Activated CD8-positive, alpha-beta memory T cell treated with anti-CD3 and anti-CD28 coated beads, Interleukin-2, amount 50 U/mL, for 4 hours (primary cell): ENCODE results near the gene AGAP1.

ENCODE experiments used
- DNase-seq: peaks from one replicate; pipeline ENCODE4 v3.0.0-alpha.2; 2020

Gene AGAP1

GRCh38 chr2:235492850-235493344 lies 946 bp upstream of the AGAP1 start:
- no peak for DNase-seq

DNA sequence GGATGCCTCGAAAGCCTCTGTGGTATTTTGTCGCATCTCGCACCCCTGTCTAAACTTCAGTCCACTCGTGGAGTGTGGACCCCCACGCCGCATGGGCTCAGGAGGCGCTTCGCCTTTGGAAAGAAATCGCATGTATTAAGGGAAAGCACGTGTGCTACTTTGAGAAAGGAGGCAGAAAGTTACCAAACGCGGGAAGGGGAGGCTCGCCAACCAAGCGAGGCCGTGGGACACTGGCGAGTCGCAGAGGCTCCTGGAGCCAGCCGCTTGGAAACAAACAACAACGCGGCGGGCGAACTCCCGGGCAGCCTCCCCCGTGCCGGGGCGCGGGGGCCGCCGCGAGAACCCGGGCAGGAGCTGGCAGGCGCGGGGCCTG lies 455 bp upstream of the AGAP1 start:
- DNase-seq, result no peak

DNA sequence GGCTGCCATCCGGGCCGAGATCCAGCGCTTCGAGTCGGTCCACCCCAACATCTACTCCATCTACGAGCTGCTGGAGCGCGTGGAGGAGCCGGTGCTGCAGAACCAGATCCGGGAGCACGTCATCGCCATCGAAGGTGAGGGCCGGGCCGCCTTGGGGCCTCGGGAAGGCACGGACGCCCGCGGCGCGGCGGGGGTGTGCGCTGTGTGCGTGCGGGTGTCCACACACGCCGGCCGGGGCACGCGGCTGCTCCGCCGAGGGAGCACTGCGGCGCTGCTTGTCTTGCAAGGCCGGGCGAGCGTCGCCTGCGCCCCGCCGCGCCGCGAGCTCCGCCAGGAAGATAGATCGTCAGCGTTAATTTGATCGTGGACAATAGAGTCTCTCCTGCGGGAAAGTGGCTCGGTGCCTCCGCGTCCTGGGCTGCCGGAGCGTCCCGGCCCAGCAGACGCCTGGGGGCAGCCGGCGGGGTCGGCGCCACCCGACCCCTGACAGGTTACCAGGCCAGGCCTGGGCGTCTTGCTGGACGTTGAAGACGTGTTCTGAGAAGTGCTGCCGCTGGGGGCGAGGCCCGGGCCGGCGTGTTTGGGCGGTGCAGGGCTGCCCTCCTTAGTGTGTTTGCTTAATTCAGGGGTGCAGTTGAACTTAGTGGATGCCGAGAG lies 1.0 kb downstream of the AGAP1 start:
- no peak for DNase-seq

DNA sequence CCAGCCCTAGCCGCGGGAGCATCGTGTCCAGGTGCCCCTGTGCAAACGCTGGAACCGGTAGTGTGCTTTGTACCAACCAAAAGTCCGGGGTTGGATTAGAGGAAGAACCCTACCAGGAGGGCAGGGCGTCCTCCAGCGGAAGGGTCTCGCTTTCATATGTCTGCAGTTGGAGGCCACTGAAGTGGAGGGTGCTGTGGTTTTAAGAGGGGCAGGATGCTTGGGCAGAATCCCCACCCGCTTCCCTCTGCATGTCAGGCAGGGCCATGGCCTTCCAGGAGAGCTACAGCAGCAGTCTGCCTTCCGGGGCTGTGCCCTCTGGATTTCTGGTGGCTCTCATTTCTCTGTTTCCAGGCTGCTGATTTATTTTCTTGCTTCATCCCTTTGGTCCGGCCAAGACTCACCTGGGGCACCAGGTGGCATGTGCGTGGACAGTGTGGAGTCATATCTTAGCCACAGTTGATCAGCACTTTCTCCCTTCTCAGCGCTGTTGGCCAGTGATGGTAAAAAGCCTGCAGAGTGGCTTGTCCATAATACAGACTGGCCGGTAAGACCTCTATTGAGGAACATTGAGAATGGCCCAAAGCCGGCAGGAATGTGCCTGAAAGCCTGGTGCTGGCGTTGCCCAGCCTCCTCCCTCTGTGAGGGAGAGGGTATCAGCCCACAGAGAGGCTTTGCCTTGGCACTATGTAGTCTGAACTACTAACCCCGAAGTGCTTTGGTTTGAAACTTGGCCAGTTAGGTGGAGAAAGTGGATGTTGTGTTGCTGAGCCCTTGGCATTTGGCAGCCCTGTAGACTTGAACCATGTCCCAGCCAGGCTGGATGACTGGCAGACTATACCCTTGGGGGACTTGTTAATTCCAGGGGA lies 1.8 kb downstream of the AGAP1 start:
- no peak for DNase-seq

DNA sequence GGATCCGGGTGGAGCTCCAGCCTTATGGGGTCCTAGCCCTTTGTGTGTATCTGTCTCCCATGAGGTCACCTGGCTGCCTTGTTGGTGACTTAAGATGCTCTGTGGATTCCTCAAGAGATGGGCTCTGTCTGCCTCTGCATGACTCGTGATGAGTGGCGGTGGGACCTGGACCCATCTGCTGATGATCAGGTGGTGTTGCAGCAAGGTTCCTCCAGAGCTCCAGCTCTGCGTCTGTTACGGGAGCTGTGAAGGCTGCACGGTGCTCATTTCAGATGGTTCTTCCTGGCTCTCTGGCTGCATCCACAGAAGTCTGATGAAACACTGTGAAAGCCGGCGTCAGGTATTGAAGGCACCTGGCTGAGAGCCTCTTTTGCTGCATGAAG lies 2.4 kb downstream of the AGAP1 start:
- no peak for DNase-seq

DNA sequence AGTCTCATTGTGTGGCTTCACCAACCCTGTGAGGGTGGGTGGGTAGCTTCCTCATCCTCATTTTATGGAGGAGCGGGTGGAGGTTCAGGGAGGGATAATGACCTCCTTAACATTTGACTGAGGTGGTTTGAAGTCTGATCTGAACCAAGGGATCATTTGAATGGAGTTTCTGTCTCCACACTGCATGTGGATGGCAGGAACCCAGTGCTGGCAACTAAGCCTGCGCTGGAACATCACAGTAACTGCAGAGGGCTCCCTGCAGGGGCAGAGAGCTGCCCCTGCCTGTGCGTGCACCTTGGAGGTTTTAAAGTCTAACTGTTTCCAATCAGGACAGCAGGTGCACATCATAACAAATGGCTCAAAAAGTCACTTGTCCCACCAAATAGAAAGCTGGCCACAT lies 3.3 kb downstream of the AGAP1 start:
- DNase-seq, result no peak

- no peak for DNase-seq
Measured at GRCh38 chr2:235498541-235498940, 4.7 kb downstream of the AGAP1 start.

GRCh38 chr2:235498946-235499812 lies 5.3 kb downstream of the AGAP1 start:
- DNase-seq, result no peak

GRCh38 chr2:235500110-235500760 lies 6.4 kb downstream of the AGAP1 start:
- no peak for DNase-seq

GRCh38 chr2:235500761-235501672 lies 7.2 kb downstream of the AGAP1 start:
- no peak for DNase-seq

DNA sequence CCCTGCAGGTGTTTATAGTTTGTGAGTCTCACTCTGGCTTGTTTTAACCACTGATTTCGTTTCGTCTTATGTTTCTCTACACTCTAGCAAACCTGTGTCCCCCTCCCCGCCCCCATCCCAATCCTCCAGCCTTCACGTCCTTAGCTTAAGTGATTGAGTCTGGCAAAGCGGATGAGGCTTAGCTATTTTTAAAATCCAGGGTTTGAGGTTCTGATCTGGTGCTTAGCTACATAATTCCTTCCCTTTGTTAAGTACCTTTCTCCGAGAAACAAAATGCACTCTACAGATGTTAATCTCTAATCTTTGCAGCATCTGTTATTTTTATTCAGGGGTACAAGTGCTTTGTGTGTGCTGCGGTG lies 7.8 kb downstream of the AGAP1 start:
- DNase-seq, result no peak

GRCh38 chr2:235502336-235502735 lies 8.5 kb downstream of the AGAP1 start:
- DNase-seq, result no peak

GRCh38 chr2:235504441-235505180 lies 10.8 kb downstream of the AGAP1 start:
- DNase-seq, result no peak

- no peak for DNase-seq
Measured at GRCh38 chr2:235505181-235505741, 11.4 kb downstream of the AGAP1 start.

DNA sequence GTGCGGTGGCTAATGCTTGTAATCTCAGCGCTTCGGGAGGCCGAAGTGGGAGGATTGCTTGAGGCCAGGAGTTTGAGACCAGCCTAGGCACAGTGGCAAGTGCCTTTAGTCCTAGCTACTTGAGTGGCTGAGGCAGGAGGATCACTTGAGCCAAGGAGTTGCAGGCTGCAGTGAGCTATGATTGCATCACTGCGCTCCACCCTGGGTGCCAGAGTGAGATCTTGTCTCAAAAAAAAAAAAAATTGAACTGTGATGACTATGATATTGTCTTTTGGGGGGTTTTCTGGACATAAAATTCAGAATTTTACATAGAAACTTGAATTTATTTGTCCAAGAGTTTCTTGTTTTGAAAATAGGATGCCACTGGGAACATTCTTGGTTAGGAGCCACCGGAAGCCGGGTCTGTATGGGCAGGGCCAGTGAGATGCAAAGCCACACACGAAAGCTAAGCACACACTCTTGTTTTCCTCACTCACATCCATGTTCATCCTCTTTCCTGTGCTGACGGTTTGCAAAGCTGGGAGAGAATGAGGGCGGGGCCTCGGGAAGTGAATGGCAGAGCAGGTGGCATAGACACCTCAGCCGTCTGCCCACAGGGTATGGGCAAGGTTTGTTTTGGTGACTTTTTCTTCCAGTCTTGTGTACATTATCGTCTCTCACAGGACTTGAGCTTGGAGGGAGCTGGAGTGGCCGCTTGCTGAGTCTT lies 12.6 kb downstream of the AGAP1 start:
- DNase-seq, result no peak

DNA sequence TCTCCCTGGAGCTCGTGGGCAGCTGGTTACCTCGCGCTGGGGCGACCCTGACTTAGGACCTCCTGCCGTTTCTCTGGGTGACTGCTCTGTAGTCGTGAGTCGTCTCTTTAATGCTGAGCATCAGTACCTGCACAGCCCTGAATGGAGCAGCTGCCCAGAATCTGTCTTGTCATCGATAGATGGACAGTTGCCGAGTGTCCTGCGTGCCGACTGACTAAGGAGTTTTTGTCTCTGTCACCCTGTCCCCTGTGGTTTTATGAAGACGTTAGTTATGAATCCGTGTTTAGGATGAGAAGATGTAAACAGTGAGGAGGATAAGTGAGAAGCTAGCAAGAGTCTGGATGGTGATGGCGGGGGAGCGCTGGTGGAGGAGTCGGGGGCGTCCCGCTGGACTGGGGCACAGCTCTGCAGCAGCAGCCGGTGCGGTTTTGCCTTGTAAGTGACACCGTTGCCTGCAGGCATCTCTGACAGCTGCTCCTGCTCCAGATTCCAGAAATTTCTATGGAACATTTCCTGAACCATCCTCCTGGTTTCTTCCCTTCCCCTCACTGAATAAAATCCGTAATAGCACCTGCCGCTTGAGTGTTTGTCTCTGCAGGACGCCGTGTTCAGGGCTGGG lies 13.3 kb downstream of the AGAP1 start:
- DNase-seq, result no peak

DNA sequence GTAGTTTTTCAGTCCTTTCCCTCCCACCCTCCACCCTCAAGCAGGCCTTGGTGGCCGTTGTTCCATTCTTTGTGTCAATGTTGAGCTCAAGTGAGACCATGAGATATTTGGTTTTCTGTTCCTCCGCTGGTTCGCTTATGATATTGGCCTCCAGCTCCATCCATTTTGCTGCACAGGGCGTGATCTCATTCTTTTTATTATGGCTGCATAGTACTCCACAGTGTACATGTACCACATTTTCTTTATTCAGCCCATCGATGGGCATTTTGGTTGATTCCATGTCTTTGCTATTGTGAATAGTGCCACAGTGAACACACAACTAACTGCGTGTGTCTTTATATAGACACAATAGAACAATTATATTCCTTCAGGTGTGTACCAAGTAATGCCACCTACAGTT lies 14.1 kb downstream of the AGAP1 start:
- no peak for DNase-seq

DNA sequence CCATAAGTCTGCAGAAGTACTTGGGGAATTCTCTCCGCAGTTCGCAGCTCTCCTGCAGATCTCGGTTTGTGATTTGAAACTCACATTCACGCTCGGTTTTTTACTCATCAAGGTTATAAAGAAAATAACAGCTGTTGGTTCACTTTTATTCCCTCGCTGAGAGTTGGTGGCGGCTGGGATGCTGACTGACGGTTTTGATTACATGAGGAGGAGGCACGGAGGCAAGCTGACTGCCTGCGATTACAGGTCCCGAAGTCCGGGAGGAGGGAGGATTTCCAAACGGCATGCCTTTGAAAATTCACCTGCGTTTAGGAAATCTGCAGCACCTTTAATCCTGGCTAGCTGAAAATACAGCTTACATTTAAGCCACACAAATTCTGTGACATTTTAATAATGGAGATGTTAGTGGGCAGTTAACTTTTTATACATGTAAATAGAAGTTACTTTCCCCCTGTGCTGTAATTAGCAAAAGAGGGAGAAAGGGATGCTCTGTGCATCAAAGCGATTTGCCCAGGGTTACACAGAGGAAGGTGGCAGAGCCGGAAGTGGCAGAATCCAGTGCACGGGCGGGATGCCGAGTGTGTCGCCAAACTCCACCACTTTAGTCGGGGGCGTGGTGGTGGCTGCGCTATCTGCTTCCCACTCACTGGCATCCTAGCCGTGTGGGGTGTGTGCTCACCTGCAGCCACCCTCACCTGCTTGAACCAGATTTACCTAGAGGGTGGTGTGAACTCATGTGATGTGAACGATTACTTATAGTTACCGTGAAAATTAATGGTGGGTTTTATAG lies 14.7 kb downstream of the AGAP1 start:
- DNase-seq, result no peak

- no peak for DNase-seq
Measured at GRCh38 chr2:235510318-235510717, 16.5 kb downstream of the AGAP1 start.
